Smooth muscle cell (in vitro differentiated cells): Measurements from ENCODE around the gene SKP1. TPM values are rescaled to one million over a fixed set of nuclear protein-coding genes. Genes with fewer than 3 reads are reported as not detected.

Source experiments
- DNase-seq: peaks from one replicate; lab custom pipeline; 2025; ENCODE audit not compliant: unreplicated experiment; lab: John Stamatoyannopoulos, UW
- H2AFZ ChIP-seq: fragments of 200-600 bp; sonication (generic); 2 replicates; pipeline ENCODE4 v1.6.0; 2016; ENCODE audit warnings: antibody characterized with exemption, low read depth, mild to moderate bottlenecking
- H3F3A ChIP-seq: fragments of 200-600 bp; sonication (generic); 2 replicates; pipeline ENCODE4 v1.6.0; 2017; ENCODE audit warnings: antibody characterized with exemption, low read depth
- H3K27ac ChIP-seq: fragments of 200-600 bp; sonication (generic); 2 replicates; pipeline ENCODE4 v1.5.1; 2016; ENCODE audit warnings: low read depth, mild to moderate bottlenecking
- H3K27me3 ChIP-seq: fragments of 200-600 bp; sonication (generic); 2 replicates; pipeline ENCODE4 v1.6.1; 2016; ENCODE audit warnings: low read depth, mild to moderate bottlenecking
- H3K36me3 ChIP-seq: fragments of 200-600 bp; sonication (generic); 2 replicates; pipeline ENCODE4 v1.5.1; 2016; ENCODE audit warnings: low read depth
- H3K4me1 ChIP-seq: fragments of 200-600 bp; sonication (generic); 2 replicates; pipeline ENCODE4 v1.5.1; 2016; ENCODE audit warnings: low read depth
- H3K4me2 ChIP-seq: fragments of 200-600 bp; sonication (generic); 2 replicates; pipeline ENCODE4 v1.6.0; 2016; ENCODE audit warnings: mild to moderate bottlenecking
- H3K4me3 ChIP-seq: fragments of 200-600 bp; sonication (generic); 2 replicates; pipeline ENCODE4 v1.5.1; 2016; ENCODE audit warnings: mild to moderate bottlenecking
- H3K79me2 ChIP-seq: fragments of 200-600 bp; sonication (generic); 2 replicates; pipeline ENCODE4 v1.6.0; 2016; ENCODE audit warnings: low read depth, mild to moderate bottlenecking
- H3K9ac ChIP-seq: fragments of 200-600 bp; sonication (generic); 2 replicates; pipeline ENCODE4 v1.6.0; 2016; ENCODE audit warnings: low read depth
- H3K9me3 ChIP-seq: fragments of 200-600 bp; sonication (generic); replicated peaks from 2 replicates; pipeline ENCODE4 v1.5.1; 2016; ENCODE audit warnings: low read depth
- H4K20me1 ChIP-seq: fragments of 200-600 bp; sonication (generic); 2 replicates; pipeline ENCODE4 v1.6.0; 2016; ENCODE audit warnings: low read depth
- WGBS: methylation state at CpG from one replicate; pipeline ENCODE4 v1.1.7; 2016; ENCODE audit warnings: low lambda C conversion rate; 5-methylcytosine and 5-hydroxymethylcytosine counted together
- polyA plus RNA-seq: library from polyadenylated mRNA; unstranded; fragments of >200 nt; fragmentation: Nextera tagmentation; extraction: Ambion mirVana; gene quantifications from 2 replicates; pipeline ENCODE4 v1.2.1, GENCODE V29; 2016
- total RNA-seq: library from RNA; depleted of rRNA; stranded (reverse); fragments of >200 nt; gene quantifications from 2 replicates; pipeline ENCODE4 v1.2.3, GENCODE V29; 2014
- TF ChIP-seq, protein P1 (sequence below): fragments of 200-600 bp; sonication (generic); IDR thresholded peaks from 2 replicates; pipeline ENCODE4 v1.5.1; 2017; ENCODE audit warnings: borderline replicate concordance, mild to moderate bottlenecking, antibody characterized with exemption; ENCODE audit not compliant: insufficient read depth, poor library complexity, severe bottlenecking

Gene SKP1
- total and polyA plus RNA-seq, 2 experiments from 2014 or later: 620 to 739 TPM

DNA sequence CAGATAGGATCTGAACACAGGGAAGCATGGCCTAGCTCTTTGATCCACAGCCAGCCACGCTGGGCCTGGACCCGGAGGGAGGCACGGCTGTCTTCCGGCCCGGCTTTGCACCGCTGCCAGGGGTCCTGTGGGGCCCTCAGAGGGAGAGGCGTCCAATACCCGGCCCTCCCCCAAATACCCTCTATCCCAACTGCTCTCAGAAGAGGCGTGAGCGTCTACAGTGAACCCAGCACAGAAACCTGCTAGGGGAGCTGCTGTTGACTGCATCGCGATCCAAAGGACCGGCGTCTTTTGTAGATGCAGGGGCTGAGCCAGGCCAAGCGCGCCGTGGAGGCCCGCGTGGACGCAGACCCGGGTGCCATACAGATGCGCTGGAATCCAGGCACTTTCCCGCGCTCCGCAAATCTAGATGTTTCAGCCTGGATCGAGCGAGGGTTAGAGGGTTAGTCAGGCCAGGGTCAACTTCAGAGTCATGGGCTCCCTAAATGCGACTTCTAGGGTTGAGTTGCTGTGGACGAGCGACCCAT is 63.3 kb downstream of the SKP1 start:
- no peak overlapping the region for H2AFZ ChIP-seq
- WGBS: 40% methylated on average over 30 of the region's 30 CpGs
- no peak overlapping the region for H3K4me3 ChIP-seq
- H4K20me1 ChIP-seq: peaks cover 9% of the 10 kb centered on the region
- no peak overlapping the region for H3K27ac ChIP-seq
- TF ChIP-seq, protein P1, sequence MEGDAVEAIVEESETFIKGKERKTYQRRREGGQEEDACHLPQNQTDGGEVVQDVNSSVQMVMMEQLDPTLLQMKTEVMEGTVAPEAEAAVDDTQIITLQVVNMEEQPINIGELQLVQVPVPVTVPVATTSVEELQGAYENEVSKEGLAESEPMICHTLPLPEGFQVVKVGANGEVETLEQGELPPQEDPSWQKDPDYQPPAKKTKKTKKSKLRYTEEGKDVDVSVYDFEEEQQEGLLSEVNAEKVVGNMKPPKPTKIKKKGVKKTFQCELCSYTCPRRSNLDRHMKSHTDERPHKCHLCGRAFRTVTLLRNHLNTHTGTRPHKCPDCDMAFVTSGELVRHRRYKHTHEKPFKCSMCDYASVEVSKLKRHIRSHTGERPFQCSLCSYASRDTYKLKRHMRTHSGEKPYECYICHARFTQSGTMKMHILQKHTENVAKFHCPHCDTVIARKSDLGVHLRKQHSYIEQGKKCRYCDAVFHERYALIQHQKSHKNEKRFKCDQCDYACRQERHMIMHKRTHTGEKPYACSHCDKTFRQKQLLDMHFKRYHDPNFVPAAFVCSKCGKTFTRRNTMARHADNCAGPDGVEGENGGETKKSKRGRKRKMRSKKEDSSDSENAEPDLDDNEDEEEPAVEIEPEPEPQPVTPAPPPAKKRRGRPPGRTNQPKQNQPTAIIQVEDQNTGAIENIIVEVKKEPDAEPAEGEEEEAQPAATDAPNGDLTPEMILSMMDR: no peak
- H3K79me2 ChIP-seq: no peaks in the 10 kb centered on the region
- H3K9ac ChIP-seq: no peak overlapping the region
- H3K27me3 ChIP-seq: peaks cover 6% of the 10 kb centered on the region
- no peaks in the 10 kb centered on the region for H3K9me3 ChIP-seq
- no peaks in the 10 kb centered on the region for H3K36me3 ChIP-seq
- H3K4me1 ChIP-seq: no peaks in the 10 kb centered on the region
- peak overlapping the region; percentile 97 for H3K4me2 ChIP-seq
- no peaks in the 10 kb centered on the region for H3F3A ChIP-seq
- DNase-seq: no peak

DNA sequence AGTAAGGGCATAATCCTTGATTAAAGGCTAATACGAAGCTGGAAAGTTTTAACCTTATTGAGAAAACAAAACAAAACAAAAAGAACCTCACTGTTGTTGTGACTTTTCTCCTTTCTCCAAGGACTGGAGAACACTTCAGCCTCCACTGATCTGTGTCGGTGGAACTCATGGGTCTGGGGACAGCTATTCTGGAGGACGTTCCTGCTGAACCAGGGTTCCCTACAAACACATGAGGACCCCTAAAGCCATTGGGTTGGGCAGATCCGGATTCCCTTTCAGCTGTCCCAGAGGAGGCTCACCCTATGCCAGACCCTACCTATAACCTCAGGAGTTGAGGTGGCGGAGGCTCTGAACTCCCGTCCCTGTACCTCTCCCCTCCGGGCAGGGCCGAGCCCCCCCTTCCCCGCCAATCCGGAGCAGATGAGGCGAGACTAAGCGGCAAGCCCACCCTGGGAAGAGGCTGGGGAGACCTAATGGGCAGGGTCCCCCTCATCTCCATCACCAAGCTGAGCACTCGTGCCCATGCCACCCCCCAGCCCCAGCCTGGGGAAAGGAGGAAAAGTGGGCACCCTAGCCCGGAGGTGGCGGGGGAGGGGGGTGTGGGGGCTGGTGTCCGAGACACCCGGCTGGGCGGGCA is 63.9 kb downstream of the SKP1 start:
- TF ChIP-seq, protein P1: no peak
- Histone ChIP-seq H3K4me2 (no peak overlapping the region), H2AFZ (no peak overlapping the region), H3K9me3 (no peaks in the 10 kb centered on the region), H3K79me2 (no peaks in the 10 kb centered on the region), H3K27me3 (peaks cover 6% of the 10 kb centered on the region), H3K9ac (no peak overlapping the region), H3F3A (no peaks in the 10 kb centered on the region), H3K4me1 (no peaks in the 10 kb centered on the region), H3K27ac (no peak overlapping the region), H4K20me1 (peaks cover 9% of the 10 kb centered on the region), H3K4me3 (no peak overlapping the region), H3K36me3 (no peaks in the 10 kb centered on the region)
- no peak for DNase-seq
- 77% methylated on average over 10 of the region's 18 CpGs for whole genome bisulfite sequencing

DNA sequence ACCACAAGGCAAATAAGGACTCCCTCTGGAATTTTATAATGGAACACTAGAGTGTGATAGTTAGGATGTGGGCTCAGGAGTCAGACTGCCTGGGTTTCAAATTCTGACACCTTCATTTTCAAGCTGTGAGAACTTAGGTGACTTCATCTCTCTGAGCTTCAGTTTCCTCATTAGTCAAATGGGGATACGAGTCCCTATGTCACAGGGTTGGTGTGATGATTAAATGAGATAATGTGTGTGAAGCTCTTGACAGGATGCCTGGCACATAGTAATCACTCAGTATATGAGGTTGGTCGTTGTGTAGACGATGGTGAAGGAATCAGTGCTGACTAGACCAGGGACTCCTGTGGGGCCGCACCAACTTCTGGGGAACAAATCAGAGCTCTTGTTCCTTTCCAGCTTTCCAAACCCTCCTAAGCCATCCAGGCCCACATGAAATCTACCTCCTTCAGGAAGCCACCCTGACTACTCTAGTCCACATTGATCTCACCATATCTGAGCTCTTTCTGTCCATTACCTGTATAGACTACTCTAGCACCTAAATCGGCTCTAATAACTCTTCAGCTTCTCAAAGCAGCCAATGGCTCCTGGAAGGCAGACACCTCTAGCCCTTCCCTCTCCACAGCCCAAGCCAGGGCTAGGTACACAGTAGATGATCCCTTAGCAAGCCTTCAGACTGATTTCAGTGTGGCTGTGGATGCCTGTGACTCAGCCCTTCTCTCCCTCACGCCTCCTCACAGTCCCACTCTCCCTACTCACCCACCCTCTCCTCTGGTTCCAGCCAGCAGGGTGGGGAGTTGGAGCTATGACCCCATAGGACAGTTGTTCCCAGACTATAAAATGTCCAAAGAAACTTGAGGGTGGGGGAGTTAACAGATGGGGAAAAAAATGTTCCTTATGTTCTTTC is 64.8 kb downstream of the SKP1 start:
- H3K9me3 ChIP-seq: no peaks in the 10 kb centered on the region

More for the DNA sequence above, 64.8 kb downstream of the SKP1 start:
- Histone ChIP-seq H3K27ac (no peak overlapping the region), H3K9ac (no peak overlapping the region), H3K27me3 (peaks cover 6% of the 10 kb centered on the region), H4K20me1 (peaks cover 9% of the 10 kb centered on the region), H3K4me1 (no peaks in the 10 kb centered on the region), H3K79me2 (no peaks in the 10 kb centered on the region), H2AFZ (no peak overlapping the region), H3K4me3 (no peak overlapping the region), H3F3A (no peaks in the 10 kb centered on the region), H3K36me3 (no peaks in the 10 kb centered on the region), H3K4me2 (peak overlapping the region; percentile 2)
- no peak for DNase-seq
- 59% methylated on average over 6 of the region's 6 CpGs for WGBS
- TF ChIP-seq, protein P1: no peak
